ENCODE measurements around the gene KCNJ1.

The KCNJ1 gene

GRCh38 chr11:128819198-128819597 lies 47.9 kb downstream of the KCNJ1 start:
- DNase-seq: no peak

- no peak for DNase-seq
These were observed 52.0 kb downstream of the KCNJ1 start for GRCh38 chr11:128814856-128815705.

- DNase-seq: no peak
These were observed 53.4 kb downstream of the KCNJ1 start for GRCh38 chr11:128813729-128814128.

- no peak for DNase-seq
These were observed 56.1 kb downstream of the KCNJ1 start for GRCh38 chr11:128810784-128811514.

GRCh38 chr11:128809128-128809527 lies 58.0 kb downstream of the KCNJ1 start:
- no peak for DNase-seq

- no peak for DNase-seq
These were observed 59.2 kb downstream of the KCNJ1 start for GRCh38 chr11:128807909-128808308.

- no peak for DNase-seq
These were observed 60.4 kb downstream of the KCNJ1 start for GRCh38 chr11:128806506-128807261.

- DNase-seq: no peak
These were observed 62.6 kb downstream of the KCNJ1 start for GRCh38 chr11:128804481-128804880.

GRCh38 chr11:128803449-128804245 lies 63.4 kb downstream of the KCNJ1 start:
- DNase-seq: no peak

- DNase-seq: no peak
These were observed 64.1 kb downstream of the KCNJ1 start for GRCh38 chr11:128803011-128803410.

GRCh38 chr11:128802358-128802981 lies 64.6 kb downstream of the KCNJ1 start:
- no peak for DNase-seq

- no peak for DNase-seq
These were observed 66.2 kb downstream of the KCNJ1 start for GRCh38 chr11:128800871-128801417.

GRCh38 chr11:128796270-128796669 lies 70.8 kb downstream of the KCNJ1 start:
- no peak for DNase-seq

GRCh38 chr11:128790196-128790595 lies 76.9 kb downstream of the KCNJ1 start:
- DNase-seq: no peak

- no peak for DNase-seq
These were observed 77.5 kb downstream of the KCNJ1 start for GRCh38 chr11:128789497-128790150.
